ENCODE data around the gene C9orf72. TPM values are rescaled to one million over a fixed set of nuclear protein-coding genes. Genes with fewer than 3 reads are reported as not detected.
A peak's percentile ranks its signal among the peaks of the same experiment; 100 is the strongest.

C9orf72 gene
- total RNA-seq, 4 donors from 2014 or later, result 7.9 to 31.0 (median 15.0) TPM

GRCh38 chr9:27556470-27556869 lies 16.8 kb downstream of the C9orf72 start:
- intact Hi-C loops (cut with DNase I; ENCODE audit: low total_unique reads), result no loop called here
- Histone ChIP-seq H3K27ac (no peak overlapping the region), H3K36me3 (peaks cover 0 to 81% (median 16%) of the 10 kb centered on the region in 4 donors), H3K4me3 (no peak overlapping the region), H3K9me3 (no peaks in the 10 kb centered on the region), H3K4me1 (no peaks in the 10 kb centered on the region), H3K27me3 (no peaks in the 10 kb centered on the region)
- WGBS, 2 donors (ENCODE audit: low coverage in 1 of 2), result 89 to 92% methylated on average over 7 to 8 of the region's 8 CpGs
- TF ChIP-seq CTCF (IDR thresholded peaks at IDR 0.05), result no peak
- no peak for TF ChIP-seq POLR2A (IDR thresholded peaks at IDR 0.05)
- TF ChIP-seq EP300 (IDR thresholded peaks at IDR 0.05; ENCODE audit: low read depth), result no peak
- TF ChIP-seq POLR2AphosphoS5 (IDR thresholded peaks at IDR 0.05), result no peak
- DNase-seq, result no peak
- in situ Hi-C loops (cut with MboI; ENCODE audit: low pct_ligation_motif_present in 1 of 4, low pct_unique_long_range_greater_than_20kb in 1 of 4, low sequenced_read_pairs in 3 of 4), result loop anchor here in 1 of 4 donors (25.0 kb wide), 1 partner anchor 519 kb away; no protein-coding TSS in a partner anchor

DNA sequence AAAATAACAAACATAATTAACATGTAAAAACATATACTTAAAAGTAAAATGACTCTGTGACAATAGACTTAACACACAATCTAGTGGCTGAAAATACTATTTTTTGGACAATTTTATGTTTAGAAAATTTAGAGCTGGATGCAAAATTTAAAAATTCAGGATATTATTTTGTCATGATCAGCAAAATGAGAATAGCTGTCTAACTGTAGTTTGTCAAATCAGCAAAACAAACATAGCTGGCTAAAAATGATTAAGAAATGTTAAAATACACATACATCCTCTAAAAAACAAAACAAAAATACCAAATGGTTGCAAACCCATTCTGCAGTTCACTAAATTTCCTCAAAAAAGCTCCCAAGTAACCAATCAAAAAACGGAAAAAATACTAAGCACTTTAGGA lies 18.6 kb downstream of the C9orf72 start:
- H3K27me3 ChIP-seq, result no peaks in the 10 kb centered on the region
- WGBS, 2 donors (ENCODE audit: low coverage in 1 of 2), result 94 to 100% methylated on average over 1 of the region's 1 CpG
- no peak for DNase-seq
- no peak overlapping the region for H3K4me3 ChIP-seq
- no peak for TF ChIP-seq EP300 (IDR thresholded peaks at IDR 0.05; ENCODE audit: low read depth)
- no peak for TF ChIP-seq POLR2AphosphoS5 (IDR thresholded peaks at IDR 0.05)
- no peak for TF ChIP-seq POLR2A (IDR thresholded peaks at IDR 0.05)
- no peak for TF ChIP-seq CTCF (IDR thresholded peaks at IDR 0.05)
- H3K4me1 ChIP-seq, result no peaks in the 10 kb centered on the region
- intact Hi-C loops (cut with DNase I; ENCODE audit: low total_unique reads) (no loop called here), in situ Hi-C loops (cut with MboI; ENCODE audit: low pct_ligation_motif_present in 1 of 4, low pct_unique_long_range_greater_than_20kb in 1 of 4, low sequenced_read_pairs in 3 of 4) (loop anchor here in 1 of 4 donors (25.0 kb wide), 1 partner anchor 517 kb away; no protein-coding TSS in a partner anchor)
- peaks cover 0 to 79% (median 11%) of the 10 kb centered on the region in 4 donors for H3K36me3 ChIP-seq
- H3K9me3 ChIP-seq, result no peaks in the 10 kb centered on the region
- H3K27ac ChIP-seq, result no peak overlapping the region

DNA sequence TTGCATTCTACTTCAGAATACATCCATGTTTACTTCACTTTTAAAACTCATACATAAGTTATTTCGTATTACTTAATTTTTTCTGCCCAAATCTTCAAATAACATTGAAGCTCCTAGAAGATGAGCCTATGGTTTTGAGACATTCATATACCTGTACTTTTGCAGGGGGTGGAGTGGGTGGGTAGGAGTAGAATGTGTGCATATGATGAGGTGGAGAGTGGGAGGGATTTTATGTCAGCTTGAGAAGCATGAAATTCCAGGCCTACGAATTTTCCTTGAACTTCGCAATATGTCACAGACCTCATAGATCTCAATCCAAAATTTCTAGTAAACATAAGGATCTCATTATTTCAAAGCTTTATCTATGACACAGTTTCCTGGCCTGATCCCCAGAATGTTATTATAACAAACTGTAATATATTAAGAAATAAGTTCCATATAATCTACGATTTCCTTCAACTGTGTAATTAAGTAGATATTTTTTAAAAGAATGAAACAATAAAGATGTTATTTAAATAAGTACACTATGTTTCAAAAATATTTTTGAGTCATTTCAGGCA lies 24.0 kb downstream of the C9orf72 start:
- DNase-seq, result no peak
- no peak for TF ChIP-seq EP300 (IDR thresholded peaks at IDR 0.05; ENCODE audit: low read depth)
- no peak for TF ChIP-seq POLR2A (IDR thresholded peaks at IDR 0.05)
- TF ChIP-seq POLR2AphosphoS5 (IDR thresholded peaks at IDR 0.05), result no peak
- no peak for TF ChIP-seq CTCF (IDR thresholded peaks at IDR 0.05)
- in situ Hi-C loops (cut with MboI; ENCODE audit: low pct_ligation_motif_present in 1 of 4, low pct_unique_long_range_greater_than_20kb in 1 of 4, low sequenced_read_pairs in 3 of 4) (loop anchor here in 3 of 4 donors (5.0 to 25.0 kb wide), 4 partner anchors 214 to 512 kb away; partner anchors contain the start of gene TEK (in 1 of the 3)), intact Hi-C loops (cut with DNase I; ENCODE audit: low total_unique reads) (loop anchor here (5.0 to 10.0 kb wide), 2 partner anchors 217 to 514 kb away; no protein-coding TSS in a partner anchor)
- no peaks in the 10 kb centered on the region for H3K9me3 ChIP-seq
- H3K4me1 ChIP-seq, result peaks cover 0 to 15% (median 0%) of the 10 kb centered on the region in 4 donors
- H3K36me3 ChIP-seq, result peaks cover 0 to 38% (median 1%) of the 10 kb centered on the region in 4 donors
- no peak overlapping the region for H3K27ac ChIP-seq
- H3K27me3 ChIP-seq, result no peaks in the 10 kb centered on the region
- WGBS, 2 donors (ENCODE audit: low coverage in 1 of 2), result 88 to 91% methylated on average over 4 of the region's 4 CpGs
- no peak overlapping the region for H3K4me3 ChIP-seq

- WGBS, 2 donors (ENCODE audit: low coverage in 1 of 2), result 44 to 47% methylated on average over 9 to 10 of the region's 10 CpGs
- TF ChIP-seq CTCF (IDR thresholded peaks at IDR 0.05) (peak; percentile 40 to 58 (median 48)), POLR2A (IDR thresholded peaks at IDR 0.05) (no peak)
Observed at GRCh38 chr9:27548055-27548741, 25.1 kb downstream of the C9orf72 start.

More at GRCh38 chr9:27548055-27548741, 25.1 kb downstream of the C9orf72 start:
- in situ Hi-C loops (cut with MboI; ENCODE audit: low pct_ligation_motif_present in 1 of 4, low pct_unique_long_range_greater_than_20kb in 1 of 4, low sequenced_read_pairs in 3 of 4) (loop anchor here in 3 of 4 donors (5.0 to 25.0 kb wide), 4 partner anchors 213 to 511 kb away; partner anchors contain the start of gene TEK (in 1 of the 3)), intact Hi-C loops (cut with DNase I; ENCODE audit: low total_unique reads) (loop anchor here (5.0 to 10.0 kb wide), 2 partner anchors 216 to 513 kb away; no protein-coding TSS in a partner anchor)
- H3K27ac ChIP-seq, result no peak overlapping the region
- peaks cover 0 to 30% (median 1%) of the 10 kb centered on the region in 4 donors for H3K36me3 ChIP-seq
- no peaks in the 10 kb centered on the region for H3K9me3 ChIP-seq
- no peak for DNase-seq
- peaks cover 0 to 15% (median 0%) of the 10 kb centered on the region in 4 donors for H3K4me1 ChIP-seq
- H3K4me3 ChIP-seq, result no peak overlapping the region
- H3K27me3 ChIP-seq, result no peaks in the 10 kb centered on the region
